ENCODE data around the gene KRT37. TPM values are rescaled to one million over a fixed set of nuclear protein-coding genes. Genes with fewer than 3 reads are reported as not detected.
"Not testable (repeated sequence)": the region's sequence is repeated elsewhere in the genome, so short reads cannot be mapped to it uniquely, and the experiment has no call there.

KRT37 gene
- total RNA-seq, 2 experiments from 2014 or later: not detected

DNA sequence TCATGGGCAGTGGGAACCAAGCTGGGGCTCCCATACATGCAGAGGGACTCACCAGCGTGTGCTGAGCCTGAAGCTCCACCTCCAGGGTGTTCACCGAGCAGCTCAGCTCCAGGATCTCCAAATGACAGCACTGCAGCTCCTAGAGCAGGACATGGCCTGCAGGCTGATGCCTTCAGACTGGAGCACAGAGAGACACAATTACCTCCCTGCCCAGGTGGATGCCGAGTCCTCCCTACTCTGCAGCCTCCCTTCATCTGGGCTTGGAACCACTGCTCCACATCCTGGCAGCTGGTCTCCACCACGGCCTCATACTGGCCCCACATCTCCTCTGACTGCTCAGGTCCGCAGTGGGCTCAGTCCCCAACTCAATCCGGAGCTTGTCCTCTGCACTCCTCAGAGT is 24.6 kb upstream of the KRT37 start:
- DNase-seq: no peak
- H3K36me3 Mint-ChIP-seq: no peaks in the 10 kb centered on the region
- CTCF ChIA-PET: no interaction called here
- H3K9me3 Mint-ChIP-seq (ENCODE audit: low read depth): no peaks in the 10 kb centered on the region
- no peak for ATAC-seq
- H3K27ac Mint-ChIP-seq: no peak overlapping the region
- peaks cover 13% of the 10 kb centered on the region for H3K27me3 Mint-ChIP-seq
- H3K4me1 Mint-ChIP-seq: no peaks in the 10 kb centered on the region
- H3K4me3 Mint-ChIP-seq: no peak overlapping the region

GRCh38 chr17:41448506-41448905 is 24.1 kb upstream of the KRT37 start:
- no peak overlapping the region for H3K4me3 Mint-ChIP-seq
- H3K27me3 Mint-ChIP-seq: peaks cover 15% of the 10 kb centered on the region
- no peaks in the 10 kb centered on the region for H3K4me1 Mint-ChIP-seq
- H3K36me3 Mint-ChIP-seq: no peaks in the 10 kb centered on the region
- H3K9me3 Mint-ChIP-seq (ENCODE audit: low read depth): no peaks in the 10 kb centered on the region
- H3K27ac Mint-ChIP-seq: no peak overlapping the region
- ATAC-seq (no peak), DNase-seq (no peak)
- CTCF ChIA-PET: no interaction called here

DNA sequence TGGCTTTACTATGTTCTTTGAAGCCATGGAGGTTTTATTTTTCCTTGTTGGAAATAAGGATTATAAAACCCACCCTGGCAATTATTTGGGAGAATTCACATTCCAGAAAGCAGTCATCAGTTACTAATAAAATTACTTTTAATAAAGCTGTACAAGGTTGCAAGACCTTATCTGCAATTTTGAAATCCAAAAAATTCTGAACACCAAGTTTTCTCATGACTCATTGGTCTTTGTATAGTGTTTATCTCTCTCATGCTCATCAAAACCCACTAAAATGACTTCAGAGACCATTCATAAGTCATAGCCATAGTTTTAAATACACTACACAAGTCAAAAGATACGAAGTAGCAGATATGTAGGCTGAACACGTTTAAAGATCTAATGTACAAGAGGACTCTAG is 22.4 kb upstream of the KRT37 start:
- no peak overlapping the region for H3K27ac Mint-ChIP-seq
- H3K4me3 Mint-ChIP-seq: no peak overlapping the region
- DNase-seq: no peak
- H3K36me3 Mint-ChIP-seq: no peaks in the 10 kb centered on the region
- peaks cover 28% of the 10 kb centered on the region for H3K27me3 Mint-ChIP-seq
- H3K4me1 Mint-ChIP-seq: no peaks in the 10 kb centered on the region
- CTCF ChIA-PET: no interaction called here
- no peaks in the 10 kb centered on the region for H3K9me3 Mint-ChIP-seq (ENCODE audit: low read depth)
- no peak for ATAC-seq

DNA sequence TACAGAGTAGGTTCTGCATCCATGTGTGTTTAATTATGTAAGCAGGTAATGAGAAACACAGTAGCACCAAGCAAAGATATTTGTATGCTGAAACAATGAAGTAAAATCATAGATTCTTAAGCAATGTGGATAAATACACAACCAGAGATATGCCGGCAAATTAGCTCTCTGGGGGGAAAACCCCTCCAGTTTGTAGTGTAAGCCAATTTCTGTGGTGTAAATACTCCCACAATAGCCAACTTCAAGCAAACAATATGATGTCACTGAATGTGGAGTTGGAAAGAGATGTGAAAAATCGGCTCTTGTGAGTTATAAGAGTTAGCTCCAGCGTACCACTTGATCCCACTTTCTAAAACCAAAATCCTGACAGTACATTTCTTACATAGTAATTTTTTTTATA is 20.3 kb upstream of the KRT37 start:
- no peaks in the 10 kb centered on the region for H3K36me3 Mint-ChIP-seq
- CTCF ChIA-PET: no interaction called here

DNA sequence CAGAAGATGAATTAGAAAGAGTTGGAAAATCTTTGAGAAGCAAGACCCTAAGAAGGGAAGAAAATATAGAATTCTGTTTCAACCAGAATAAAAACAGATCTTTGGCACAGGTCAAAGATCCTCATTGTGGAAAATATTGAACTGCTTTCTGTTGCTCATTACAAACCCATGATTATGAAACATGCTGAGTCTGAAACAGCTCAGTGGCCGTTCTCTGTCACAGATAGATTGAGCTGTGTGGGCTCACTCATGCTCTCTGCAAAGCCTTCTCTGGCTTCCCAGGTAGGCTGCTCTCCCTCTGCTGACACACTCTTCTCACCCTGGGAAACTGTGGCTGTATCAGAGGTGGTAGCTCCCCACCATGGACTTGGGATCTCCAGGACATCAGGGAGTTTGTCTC is 19.8 kb upstream of the KRT37 start:
- Mint-ChIP-seq H3K27me3 (peaks cover 27% of the 10 kb centered on the region), H3K4me1 (no peaks in the 10 kb centered on the region), H3K9me3 (ENCODE audit: low read depth) (no peaks in the 10 kb centered on the region), H3K4me3 (no peak overlapping the region), H3K27ac (no peak overlapping the region), H3K36me3 (no peaks in the 10 kb centered on the region)
- ATAC-seq (no peak), DNase-seq (no peak)
- CTCF ChIA-PET: no interaction called here

More for the DNA sequence above, 20.3 kb upstream of the KRT37 start:
- ATAC-seq: no peak
- no peak overlapping the region for H3K4me3 Mint-ChIP-seq
- peaks cover 27% of the 10 kb centered on the region for H3K27me3 Mint-ChIP-seq
- no peak for DNase-seq
- no peak overlapping the region for H3K27ac Mint-ChIP-seq
- H3K9me3 Mint-ChIP-seq (ENCODE audit: low read depth): no peaks in the 10 kb centered on the region
- no peaks in the 10 kb centered on the region for H3K4me1 Mint-ChIP-seq

GRCh38 chr17:41442739-41443138 is 18.4 kb upstream of the KRT37 start:
- Mint-ChIP-seq H3K4me1 (no peaks in the 10 kb centered on the region), H3K27me3 (peaks cover 27% of the 10 kb centered on the region), H3K36me3 (no peaks in the 10 kb centered on the region), H3K4me3 (no peak overlapping the region), H3K27ac (no peak overlapping the region), H3K9me3 (ENCODE audit: low read depth) (no peaks in the 10 kb centered on the region)
- no peak for ATAC-seq
- no peak for DNase-seq
- CTCF ChIA-PET: no interaction called here

GRCh38 chr17:41440531-41441033 is 16.2 kb upstream of the KRT37 start, which contains the start of gene KRT38:
TSS of gene KRT38 (minus strand) at chr17:41440983. CDS start at chr17:41440921, 62 bp downstream.
- ATAC-seq (no peak), DNase-seq (no peak)
- CTCF ChIA-PET: no interaction called here
- H3K27ac Mint-ChIP-seq: no peak within 1 kb of the TSS
- peaks cover 24% of the 10 kb centered on the region for H3K27me3 Mint-ChIP-seq
- no peaks in the 10 kb centered on the region for H3K9me3 Mint-ChIP-seq (ENCODE audit: low read depth)
- H3K4me1 Mint-ChIP-seq: no peaks in the 10 kb centered on the region
- H3K36me3 Mint-ChIP-seq: no peaks in the 10 kb centered on the region
- H3K4me3 Mint-ChIP-seq: no peak within 1 kb of the TSS

DNA sequence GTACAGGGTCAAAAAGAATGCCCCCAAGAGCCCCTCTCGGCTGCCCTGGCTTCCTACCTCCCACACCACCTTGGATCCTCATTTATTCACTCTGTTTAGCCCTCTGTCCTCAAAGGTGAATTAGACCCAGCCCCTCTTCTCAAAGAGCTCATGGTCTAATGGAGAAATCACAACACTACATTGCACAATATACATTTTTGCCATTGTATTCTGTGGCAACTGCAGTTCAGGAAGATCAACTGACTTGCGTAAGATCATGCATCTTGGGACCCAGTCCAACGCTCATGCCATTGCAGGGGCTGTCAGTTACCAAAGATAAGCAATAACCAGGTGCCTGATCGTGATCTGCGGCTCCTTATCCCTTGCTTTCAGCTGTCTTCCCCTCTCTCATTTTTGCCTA is 15.0 kb upstream of the KRT37 start:
- Mint-ChIP-seq H3K9me3 (ENCODE audit: low read depth) (no peaks in the 10 kb centered on the region), H3K4me3 (no peak overlapping the region), H3K27ac (no peak overlapping the region), H3K4me1 (no peaks in the 10 kb centered on the region), H3K36me3 (no peaks in the 10 kb centered on the region), H3K27me3 (peaks cover 24% of the 10 kb centered on the region)
- CTCF ChIA-PET: interaction anchor here (0.7 kb wide), 1 partner anchor 438 kb away, joined by 3 read pairs; no protein-coding TSS in a partner anchor
- no peak for DNase-seq
- no peak for ATAC-seq

GRCh38 chr17:41437769-41438168 is 13.4 kb upstream of the KRT37 start:
- DNase-seq: no peak
- Mint-ChIP-seq H3K36me3 (no peaks in the 10 kb centered on the region), H3K4me3 (no peak overlapping the region), H3K4me1 (no peaks in the 10 kb centered on the region), H3K9me3 (ENCODE audit: low read depth) (no peaks in the 10 kb centered on the region), H3K27me3 (peaks cover 16% of the 10 kb centered on the region), H3K27ac (no peak overlapping the region)
- no peak for ATAC-seq
- CTCF ChIA-PET: no interaction called here

GRCh38 chr17:41437254-41437653 is 12.9 kb upstream of the KRT37 start:
- CTCF ChIA-PET: no interaction called here
- H3K27me3 Mint-ChIP-seq: peaks cover 13% of the 10 kb centered on the region
- DNase-seq (no peak), ATAC-seq (no peak)
- no peak overlapping the region for H3K27ac Mint-ChIP-seq
- H3K9me3 Mint-ChIP-seq (ENCODE audit: low read depth): no peaks in the 10 kb centered on the region
- no peaks in the 10 kb centered on the region for H3K4me1 Mint-ChIP-seq
- no peaks in the 10 kb centered on the region for H3K36me3 Mint-ChIP-seq
- H3K4me3 Mint-ChIP-seq: no peak overlapping the region

DNA sequence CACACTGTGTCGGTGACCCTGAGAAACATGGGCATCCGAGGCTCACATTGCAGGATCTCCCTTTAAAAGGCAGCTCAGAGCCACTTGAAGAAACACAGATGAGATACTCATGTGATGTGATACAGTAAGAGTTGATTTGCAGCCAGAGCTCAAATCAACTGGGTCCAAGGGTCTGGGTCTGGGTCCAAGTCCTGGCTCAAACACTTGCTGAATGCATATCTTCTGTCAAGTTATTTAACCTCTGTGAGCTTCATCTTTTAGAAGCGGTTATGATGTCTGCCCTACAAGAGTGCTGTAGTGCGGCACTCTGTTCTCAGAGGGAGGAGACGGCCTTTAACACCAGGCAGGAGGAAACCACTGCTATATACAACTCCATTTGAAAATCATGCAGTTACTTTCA is 10.0 kb upstream of the KRT37 start:
- CTCF ChIA-PET: interaction anchor here (1.0 kb wide), 1 partner anchor 104 kb away, joined by 4 read pairs; no protein-coding TSS in a partner anchor
- no peak for ATAC-seq
- DNase-seq: no peak
- no peak overlapping the region for H3K27ac Mint-ChIP-seq
- H3K9me3 Mint-ChIP-seq (ENCODE audit: low read depth): no peaks in the 10 kb centered on the region
- no peaks in the 10 kb centered on the region for H3K4me1 Mint-ChIP-seq
- H3K4me3 Mint-ChIP-seq: no peak overlapping the region
- H3K36me3 Mint-ChIP-seq: no peaks in the 10 kb centered on the region
- H3K27me3 Mint-ChIP-seq: peaks cover 6% of the 10 kb centered on the region

DNA sequence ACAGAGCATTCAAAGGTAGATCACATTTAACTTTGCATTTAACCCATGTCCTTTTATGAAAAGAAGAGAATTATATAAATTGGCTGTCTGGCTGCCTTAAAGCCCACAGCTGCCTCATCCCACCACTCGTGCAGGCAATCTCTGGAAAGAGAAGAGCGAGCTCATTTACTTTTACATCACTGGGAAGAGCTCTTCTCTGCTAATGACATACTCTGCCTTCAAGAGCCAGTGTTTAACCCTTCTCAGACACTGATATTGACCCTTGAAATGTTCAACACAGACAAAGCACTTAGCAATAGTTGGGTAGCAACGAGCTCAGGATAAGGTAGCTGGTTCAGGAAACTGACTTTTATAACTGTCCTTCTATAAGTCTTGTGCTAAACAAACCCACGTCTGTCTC is 9.6 kb upstream of the KRT37 start:
- DNase-seq (no peak), ATAC-seq (no peak)
- H3K9me3 Mint-ChIP-seq (ENCODE audit: low read depth): no peaks in the 10 kb centered on the region
- H3K4me1 Mint-ChIP-seq: no peaks in the 10 kb centered on the region
- CTCF ChIA-PET: interaction anchor here (0.6 kb wide), 1 partner anchor 563 kb away, joined by 3 read pairs; no protein-coding TSS in a partner anchor
- H3K27ac Mint-ChIP-seq: no peak overlapping the region
- no peak overlapping the region for H3K4me3 Mint-ChIP-seq
- peaks cover 6% of the 10 kb centered on the region for H3K27me3 Mint-ChIP-seq
- no peaks in the 10 kb centered on the region for H3K36me3 Mint-ChIP-seq

DNA sequence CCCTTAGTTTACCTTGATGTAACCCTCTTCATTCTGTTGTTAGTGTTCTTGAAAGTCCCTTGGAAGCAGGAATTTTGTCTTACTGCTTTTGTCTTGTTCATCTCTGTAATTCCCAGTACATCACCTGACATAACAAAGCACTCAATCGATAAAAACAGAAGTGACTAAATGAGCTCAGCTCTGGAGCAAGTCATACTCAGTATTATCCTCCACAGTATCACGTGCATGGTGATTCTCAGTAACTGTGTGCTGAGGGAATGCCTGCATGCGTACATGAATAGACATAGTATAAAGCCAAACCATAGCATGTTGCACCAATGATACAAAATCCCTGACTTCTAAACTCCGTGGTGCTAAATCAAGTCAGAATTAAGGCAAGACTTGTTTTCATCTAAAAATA is 9.2 kb upstream of the KRT37 start:
- CTCF ChIA-PET: interaction anchor here (0.6 kb wide), 1 partner anchor 563 kb away, joined by 3 read pairs; no protein-coding TSS in a partner anchor
- DNase-seq (no peak), ATAC-seq (no peak)
- H3K27ac Mint-ChIP-seq: no peak overlapping the region
- peaks cover 10% of the 10 kb centered on the region for H3K27me3 Mint-ChIP-seq
- H3K36me3 Mint-ChIP-seq: no peaks in the 10 kb centered on the region
- H3K9me3 Mint-ChIP-seq (ENCODE audit: low read depth): no peaks in the 10 kb centered on the region
- no peaks in the 10 kb centered on the region for H3K4me1 Mint-ChIP-seq
- H3K4me3 Mint-ChIP-seq: no peak overlapping the region

GRCh38 chr17:41430376-41430775 is 6.0 kb upstream of the KRT37 start:
- H3K9me3 Mint-ChIP-seq (ENCODE audit: low read depth); DNase-seq; H3K27me3 Mint-ChIP-seq; H3K4me3 Mint-ChIP-seq; H3K4me1 Mint-ChIP-seq; H3K27ac Mint-ChIP-seq; ATAC-seq; H3K36me3 Mint-ChIP-seq; CTCF ChIA-PET: not testable (repeated sequence)

DNA sequence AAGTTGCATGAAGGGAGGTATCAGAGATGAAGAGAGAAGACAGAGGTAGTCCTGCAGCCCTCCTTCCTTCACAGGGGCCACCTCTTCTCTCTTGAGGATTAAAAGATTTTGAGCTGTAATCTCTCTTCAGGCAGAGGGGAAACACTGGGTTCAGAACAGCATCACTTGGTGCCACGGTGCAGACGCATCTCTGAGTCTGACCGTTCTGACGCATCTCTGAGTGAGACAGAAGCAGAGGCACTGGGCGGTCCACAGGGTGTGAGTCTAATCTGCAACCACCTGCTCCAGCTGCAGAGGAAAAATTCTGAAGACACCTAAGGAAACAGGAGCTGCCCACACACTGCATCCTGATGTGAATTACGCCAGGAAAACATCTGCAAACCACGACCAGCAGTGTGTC is 5.3 kb upstream of the KRT37 start:
- ATAC-seq: no peak
- CTCF ChIA-PET: no interaction called here
- H3K4me1 Mint-ChIP-seq: no peaks in the 10 kb centered on the region
- H3K4me3 Mint-ChIP-seq: no peak overlapping the region
- no peaks in the 10 kb centered on the region for H3K36me3 Mint-ChIP-seq
- DNase-seq: no peak
- no peak overlapping the region for H3K27ac Mint-ChIP-seq
- H3K9me3 Mint-ChIP-seq (ENCODE audit: low read depth): no peaks in the 10 kb centered on the region
- H3K27me3 Mint-ChIP-seq: peaks cover 10% of the 10 kb centered on the region

Data from activated CD8-positive, alpha-beta memory T cell treated with anti-CD3 and anti-CD28 coated beads, Interleukin-2, amount 10 ng/mL, durations not matched to agents 7 days and 5 days (primary cell).